ENCODE results near the gene CAPN13. TPM values are rescaled to one million over a fixed set of nuclear protein-coding genes. Genes with fewer than 3 reads are reported as not detected.
A peak's percentile ranks its signal among the peaks of the same experiment; 100 is the strongest.

CAPN13 gene
- total RNA-seq, 1 donor from 2014 or later: not detected

- no peak overlapping the region for H3K4me3 Mint-ChIP-seq
- peak in 1 of 2 experiments; percentile 31 for DNase-seq (ENCODE audit: low spot score in 2 of 2, unreplicated experiment in 2 of 2)
- H3K36me3 Mint-ChIP-seq: no peaks in the 10 kb centered on the region
- no peak overlapping the region for H3K27ac Mint-ChIP-seq
- peaks cover 30% of the 10 kb centered on the region for H3K27me3 Mint-ChIP-seq (ENCODE audit: low read depth)
- H3K4me1 Mint-ChIP-seq: no peaks in the 10 kb centered on the region
- peaks cover 8% of the 10 kb centered on the region for H3K9me3 Mint-ChIP-seq
- no peak for TF ChIP-seq CTCF (IDR thresholded peaks at IDR 0.05; ENCODE audit: unreplicated experiment)
These were observed 17.5 kb downstream of the CAPN13 start for GRCh38 chr2:30789670-30790210.

GRCh38 chr2:30786923-30787685, 20.1 kb downstream of the CAPN13 start:
- no peak for TF ChIP-seq CTCF (IDR thresholded peaks at IDR 0.05; ENCODE audit: unreplicated experiment)
- peaks cover 28% of the 10 kb centered on the region for H3K27me3 Mint-ChIP-seq (ENCODE audit: low read depth)
- no peaks in the 10 kb centered on the region for H3K4me1 Mint-ChIP-seq
- no peak overlapping the region for H3K27ac Mint-ChIP-seq
- no peaks in the 10 kb centered on the region for H3K36me3 Mint-ChIP-seq
- peak in 1 of 2 experiments; percentile 22 for DNase-seq (ENCODE audit: low spot score in 2 of 2, unreplicated experiment in 2 of 2)
- no peak overlapping the region for H3K4me3 Mint-ChIP-seq
- no peaks in the 10 kb centered on the region for H3K9me3 Mint-ChIP-seq

- Mint-ChIP-seq H3K27me3 (ENCODE audit: low read depth) (peaks cover 28% of the 10 kb centered on the region), H3K36me3 (no peaks in the 10 kb centered on the region), H3K9me3 (peaks cover 3% of the 10 kb centered on the region), H3K27ac (no peak overlapping the region), H3K4me3 (no peak overlapping the region), H3K4me1 (no peaks in the 10 kb centered on the region)
- no peak for DNase-seq (ENCODE audit: low spot score in 2 of 2, unreplicated experiment in 2 of 2)
- no peak for TF ChIP-seq CTCF (IDR thresholded peaks at IDR 0.05; ENCODE audit: unreplicated experiment)
These were observed 22.6 kb downstream of the CAPN13 start for GRCh38 chr2:30784682-30785081.

GRCh38 chr2:30781961-30782533, 25.2 kb downstream of the CAPN13 start:
- H3K27me3 Mint-ChIP-seq (ENCODE audit: low read depth): peaks cover 17% of the 10 kb centered on the region
- no peak for TF ChIP-seq CTCF (IDR thresholded peaks at IDR 0.05; ENCODE audit: unreplicated experiment)
- no peaks in the 10 kb centered on the region for H3K4me1 Mint-ChIP-seq
- H3K27ac Mint-ChIP-seq: no peak overlapping the region
- no peak for DNase-seq (ENCODE audit: low spot score in 2 of 2, unreplicated experiment in 2 of 2)
- no peaks in the 10 kb centered on the region for H3K36me3 Mint-ChIP-seq
- H3K9me3 Mint-ChIP-seq: peaks cover 3% of the 10 kb centered on the region
- no peak overlapping the region for H3K4me3 Mint-ChIP-seq

- no peak overlapping the region for H3K27ac Mint-ChIP-seq
- peaks cover 13% of the 10 kb centered on the region for H3K27me3 Mint-ChIP-seq (ENCODE audit: low read depth)
- DNase-seq (ENCODE audit: low spot score in 2 of 2, unreplicated experiment in 2 of 2): no peak
- H3K36me3 Mint-ChIP-seq: no peaks in the 10 kb centered on the region
- H3K4me1 Mint-ChIP-seq: peaks cover 1% of the 10 kb centered on the region
- peaks cover 3% of the 10 kb centered on the region for H3K9me3 Mint-ChIP-seq
- TF ChIP-seq CTCF (IDR thresholded peaks at IDR 0.05; ENCODE audit: unreplicated experiment): no peak
- H3K4me3 Mint-ChIP-seq: no peak overlapping the region
These were observed 25.8 kb downstream of the CAPN13 start for GRCh38 chr2:30781451-30781850.
